GM12892 (cell line): ENCODE results near the gene KRT28.

Source experiments
- POLR2AphosphoS5 ChIP-seq: IDR thresholded peaks from 2 replicates; pipeline ENCODE4 v1.6.1; 2011; ENCODE audit warnings: low read depth, low read length, control low read depth
- TAF1 ChIP-seq: IDR thresholded peaks from 2 replicates; pipeline ENCODE4 v1.6.1; 2011; ENCODE audit warnings: low read depth, mild to moderate bottlenecking, control low read depth, low read length, borderline replicate concordance

DNA sequence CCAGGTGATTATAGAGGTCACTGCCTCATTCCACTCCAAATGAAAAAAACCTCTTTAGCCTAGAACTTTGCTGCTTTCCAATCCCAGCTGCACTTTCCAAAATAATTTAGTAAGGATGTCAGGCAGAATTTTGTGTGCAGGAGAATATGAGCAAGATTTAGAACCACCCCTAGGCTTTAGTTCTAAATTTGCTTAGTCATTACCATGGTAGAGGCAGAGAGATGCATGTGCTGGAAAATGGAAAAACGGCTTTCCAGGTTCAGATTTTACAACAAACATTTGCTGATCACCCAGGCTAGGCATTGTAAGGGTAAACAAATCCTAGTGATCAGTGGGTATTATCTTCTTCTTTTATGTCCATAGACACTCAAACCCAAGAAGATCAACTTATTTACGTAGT is 34.1 kb downstream of the KRT28 start:
- TF ChIP-seq TAF1 (no peak), POLR2AphosphoS5 (no peak)
